PC-9 (cell line): ENCODE results near the gene PRR5L. TPM values are rescaled to one million over a fixed set of nuclear protein-coding genes. Genes with fewer than 3 reads are reported as not detected.

ENCODE experiments used
- BruUV-seq: library from RNA; stranded (reverse); fragments of 400-500 nt; replicated peaks from 2 replicates; lab custom pipeline; 2021; lab: Mats Ljungman, UMichigan
- CTCF ChIA-PET: fragments of 300-600 bp; sonication (Branson Sonifier 250); formaldehyde crosslinking; loops from one replicate; lab custom pipeline; 2022; ENCODE audit warnings: antibody characterized with exemption; lab: Charles Lee
- POLR2A ChIA-PET: fragments of 300-600 bp; sonication (Branson Sonifier 250); formaldehyde crosslinking; loops from one replicate; lab custom pipeline; 2022; ENCODE audit warnings: antibody characterized with exemption; ENCODE audit not compliant: unreplicated experiment; lab: Charles Lee
- DNase-seq, 2 experiments: peaks; one replicate each; pipeline versions ENCODE4 v3.0.0 to v3.0.0-alpha.2; 2015 to 2022; ENCODE audit warnings: mixed read lengths in 1 of 2
- H2AFZ ChIP-seq: fragments of 200-600 bp; sonication (generic); 2 replicates; pipeline ENCODE4 v1.8.1; 2017; ENCODE audit warnings: antibody characterized with exemption
- H3F3A ChIP-seq: fragments of 200-600 bp; sonication (generic); 2 replicates; pipeline ENCODE4 v1.8.1; 2017; ENCODE audit warnings: antibody characterized with exemption, mild to moderate bottlenecking, low read depth; ENCODE audit not compliant: insufficient read depth
- H3K27ac ChIP-seq: fragments of 200-600 bp; sonication (generic); 2 replicates; pipeline ENCODE4 v1.6.1; 2016; ENCODE audit warnings: mixed run types
- H3K27me3 ChIP-seq: fragments of 200-600 bp; sonication (generic); 2 replicates; pipeline ENCODE4 v1.6.1; 2016; ENCODE audit warnings: low read depth, mixed run types; ENCODE audit not compliant: insufficient read depth
- H3K36me3 ChIP-seq: fragments of 200-600 bp; sonication (generic); 2 replicates; pipeline ENCODE4 v1.6.1; 2016; ENCODE audit warnings: low read depth, mixed run types
- H3K4me1 ChIP-seq: fragments of 200-600 bp; sonication (generic); replicated peaks from 2 replicates; pipeline ENCODE4 v1.6.1; 2016; ENCODE audit warnings: mixed run types; ENCODE audit not compliant: insufficient read depth
- H3K4me2 ChIP-seq: fragments of 200-600 bp; sonication (generic); 2 replicates; pipeline ENCODE4 v1.6.1; 2017; ENCODE audit warnings: mixed run types
- H3K4me3 ChIP-seq: fragments of 200-600 bp; sonication (generic); 2 replicates; pipeline ENCODE4 v1.6.1; 2016; ENCODE audit warnings: mixed run types
- H3K79me2 ChIP-seq: fragments of 200-600 bp; sonication (generic); 2 replicates; pipeline ENCODE4 v1.6.1; 2017; ENCODE audit warnings: low read depth, mixed run types
- H3K9me2 ChIP-seq: fragments of 200-600 bp; sonication (generic); 2 replicates; pipeline ENCODE4 v1.8.1; 2017; ENCODE audit warnings: mild to moderate bottlenecking; ENCODE audit not compliant: insufficient read depth
- H3K9me3 ChIP-seq: fragments of 200-600 bp; sonication (generic); 2 replicates; pipeline ENCODE4 v1.8.1; 2016; ENCODE audit warnings: low read depth; ENCODE audit not compliant: insufficient read depth
- H4K20me1 ChIP-seq: fragments of 200-600 bp; sonication (generic); 2 replicates; pipeline ENCODE4 v1.8.1; 2017; ENCODE audit not compliant: insufficient read depth
- EZH2 ChIP-seq: fragments of 200-600 bp; sonication (generic); IDR thresholded peaks from 2 replicates; pipeline ENCODE4 v1.8.0; 2017; ENCODE audit warnings: antibody characterized with exemption, low read depth
- intact Hi-C: fragments of 100-400 bp; cut with micrococcal nuclease; formaldehyde crosslinking; loops from one replicate; pipeline ENCODE4 v1.10.0; 2022; ENCODE audit not compliant: unreplicated experiment
- total RNA-seq: library from RNA; stranded (reverse); gene quantifications from 2 replicates; pipeline ENCODE4 v1.2.3, GENCODE V29; 2021
- TF ChIP-seq, protein P1 (sequence below): fragments of 200-600 bp; sonication (generic); conservative IDR thresholded peaks from 2 replicates; pipeline ENCODE4 v1.6.1; 2017; ENCODE audit warnings: mixed run types, antibody characterized with exemption, mild to moderate bottlenecking, moderate library complexity

PRR5L gene
- total RNA-seq, 1 experiment from 2014 or later, result 5.1 TPM

DNA sequence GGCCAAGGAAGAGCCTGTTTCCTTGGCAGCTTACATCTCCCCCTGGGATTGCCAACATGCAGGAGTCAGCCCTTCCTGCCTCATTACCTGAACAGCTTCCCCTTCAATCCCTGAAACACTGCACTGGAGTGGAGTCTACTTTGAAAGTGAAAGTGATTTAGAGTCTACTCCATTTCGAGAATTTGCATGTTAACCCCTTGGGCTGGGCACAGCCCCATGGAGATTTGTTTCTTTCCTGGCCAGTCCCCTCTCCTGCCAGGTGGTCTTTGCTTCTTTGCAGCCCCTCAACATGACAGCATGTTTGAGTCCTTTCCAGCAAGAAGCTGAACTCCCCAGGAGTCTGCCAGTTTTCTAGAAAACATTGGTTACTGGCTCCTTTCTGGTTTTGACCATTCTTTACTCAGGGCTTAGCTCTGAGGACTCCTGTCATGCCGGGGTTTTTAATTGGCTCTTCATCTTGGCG is 154.1 kb downstream of the PRR5L start:
- Histone ChIP-seq H4K20me1 (no peaks in the 10 kb centered on the region), H3K9me2 (no peaks in the 10 kb centered on the region), H2AFZ (no peak overlapping the region), H3K4me2 (peak overlapping the region; percentile 26), H3K79me2 (no peaks in the 10 kb centered on the region), H3K4me3 (no peak overlapping the region), H3K27ac (no peak overlapping the region), H3K4me1 (peaks cover 73% of the 10 kb centered on the region), H3F3A (peaks cover 36% of the 10 kb centered on the region), H3K9me3 (no peaks in the 10 kb centered on the region), H3K36me3 (no peaks in the 10 kb centered on the region), H3K27me3 (no peaks in the 10 kb centered on the region)
- CTCF ChIA-PET, result no interaction called here
- POLR2A ChIA-PET, result interaction anchor here (0.6 kb wide), 2 partner anchors 889 to 1338 kb away, joined by 3 to 7 read pairs; no protein-coding TSS in a partner anchor
- TF ChIP-seq EZH2, result no peak
- TF ChIP-seq, protein P1, sequence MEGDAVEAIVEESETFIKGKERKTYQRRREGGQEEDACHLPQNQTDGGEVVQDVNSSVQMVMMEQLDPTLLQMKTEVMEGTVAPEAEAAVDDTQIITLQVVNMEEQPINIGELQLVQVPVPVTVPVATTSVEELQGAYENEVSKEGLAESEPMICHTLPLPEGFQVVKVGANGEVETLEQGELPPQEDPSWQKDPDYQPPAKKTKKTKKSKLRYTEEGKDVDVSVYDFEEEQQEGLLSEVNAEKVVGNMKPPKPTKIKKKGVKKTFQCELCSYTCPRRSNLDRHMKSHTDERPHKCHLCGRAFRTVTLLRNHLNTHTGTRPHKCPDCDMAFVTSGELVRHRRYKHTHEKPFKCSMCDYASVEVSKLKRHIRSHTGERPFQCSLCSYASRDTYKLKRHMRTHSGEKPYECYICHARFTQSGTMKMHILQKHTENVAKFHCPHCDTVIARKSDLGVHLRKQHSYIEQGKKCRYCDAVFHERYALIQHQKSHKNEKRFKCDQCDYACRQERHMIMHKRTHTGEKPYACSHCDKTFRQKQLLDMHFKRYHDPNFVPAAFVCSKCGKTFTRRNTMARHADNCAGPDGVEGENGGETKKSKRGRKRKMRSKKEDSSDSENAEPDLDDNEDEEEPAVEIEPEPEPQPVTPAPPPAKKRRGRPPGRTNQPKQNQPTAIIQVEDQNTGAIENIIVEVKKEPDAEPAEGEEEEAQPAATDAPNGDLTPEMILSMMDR, result no peak
- intact Hi-C loops, result no loop called here
- no peak for DNase-seq
- no TSS peak for BruUV-seq

DNA sequence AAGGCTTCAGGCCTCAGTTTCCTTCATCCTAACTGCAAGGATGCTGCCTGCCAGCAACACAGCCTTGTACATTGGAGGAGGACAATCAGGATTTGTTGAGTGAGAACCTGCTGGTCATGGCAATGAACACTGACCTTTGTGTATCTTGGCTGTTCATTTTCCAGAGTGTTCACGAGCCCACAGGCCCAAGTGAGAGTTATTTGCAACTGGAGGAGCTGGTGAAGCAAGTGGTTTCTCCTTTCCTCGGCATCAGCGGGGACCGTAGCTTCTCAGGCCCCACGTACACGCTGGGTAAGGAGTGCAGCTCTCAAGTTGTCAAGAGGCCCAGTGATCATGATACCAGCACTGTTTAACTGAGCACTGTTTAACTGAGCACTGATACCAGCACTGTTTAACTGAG is 155.0 kb downstream of the PRR5L start:
- Histone ChIP-seq H4K20me1 (no peaks in the 10 kb centered on the region), H3K36me3 (no peaks in the 10 kb centered on the region), H2AFZ (no peak overlapping the region), H3K27me3 (no peaks in the 10 kb centered on the region), H3K79me2 (no peaks in the 10 kb centered on the region), H3K4me1 (peaks cover 78% of the 10 kb centered on the region), H3K9me2 (no peaks in the 10 kb centered on the region), H3K4me2 (no peak overlapping the region), H3K4me3 (no peak overlapping the region), H3K27ac (no peak overlapping the region), H3K9me3 (no peaks in the 10 kb centered on the region), H3F3A (peaks cover 41% of the 10 kb centered on the region)
- ChIA-PET POLR2A (no interaction called here), CTCF (no interaction called here)
- intact Hi-C loops, result no loop called here
- DNase-seq, result no peak
- BruUV-seq, result no TSS peak
- no peak for TF ChIP-seq EZH2
- TF ChIP-seq, protein P1, result no peak

DNA sequence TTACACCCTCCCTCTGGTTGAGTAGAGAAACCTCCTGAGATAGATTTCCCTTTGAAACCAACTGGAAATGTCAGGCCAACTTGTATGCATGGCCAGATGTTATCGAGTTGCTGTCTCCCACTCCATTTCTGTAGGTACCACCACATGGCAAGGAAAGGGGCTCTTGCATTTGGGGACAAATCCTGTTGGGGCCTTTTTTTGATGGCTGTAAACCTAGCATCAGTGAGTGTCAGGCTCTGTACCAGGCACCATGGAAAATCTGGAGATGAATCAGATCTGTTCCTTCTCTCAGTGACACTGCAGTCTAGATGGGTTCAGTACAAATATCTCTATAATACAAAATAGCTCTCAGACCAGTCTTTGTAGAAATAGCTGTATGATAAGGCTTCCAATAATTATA is 155.6 kb downstream of the PRR5L start:
- H3K9me3 ChIP-seq, result no peaks in the 10 kb centered on the region
- ChIA-PET CTCF (interaction anchor here (0.5 kb wide), 1 partner anchor 1118 kb away, joined by 5 read pairs; no protein-coding TSS in a partner anchor), POLR2A (interaction anchor here (0.7 kb wide), 1 partner anchor 20 kb away, joined by 5 read pairs; no protein-coding TSS in a partner anchor)
- H3K27me3 ChIP-seq, result no peaks in the 10 kb centered on the region
- TF ChIP-seq, protein P1, result no peak
- TF ChIP-seq EZH2, result no peak
- peak in 1 of 2 experiments; percentile 8 for DNase-seq
- peaks cover 78% of the 10 kb centered on the region for H3K4me1 ChIP-seq
- no peaks in the 10 kb centered on the region for H4K20me1 ChIP-seq
- BruUV-seq, result no TSS peak
- no peak overlapping the region for H3K27ac ChIP-seq
- no peaks in the 10 kb centered on the region for H3K79me2 ChIP-seq
- H3F3A ChIP-seq, result peaks cover 41% of the 10 kb centered on the region
- no peaks in the 10 kb centered on the region for H3K9me2 ChIP-seq
- H3K4me3 ChIP-seq, result no peak overlapping the region
- intact Hi-C loops, result no loop called here
- H3K36me3 ChIP-seq, result no peaks in the 10 kb centered on the region
- H3K4me2 ChIP-seq, result no peak overlapping the region
- no peak overlapping the region for H2AFZ ChIP-seq
